ENCODE measurements around the gene PRKAG2.

Gene PRKAG2

DNA sequence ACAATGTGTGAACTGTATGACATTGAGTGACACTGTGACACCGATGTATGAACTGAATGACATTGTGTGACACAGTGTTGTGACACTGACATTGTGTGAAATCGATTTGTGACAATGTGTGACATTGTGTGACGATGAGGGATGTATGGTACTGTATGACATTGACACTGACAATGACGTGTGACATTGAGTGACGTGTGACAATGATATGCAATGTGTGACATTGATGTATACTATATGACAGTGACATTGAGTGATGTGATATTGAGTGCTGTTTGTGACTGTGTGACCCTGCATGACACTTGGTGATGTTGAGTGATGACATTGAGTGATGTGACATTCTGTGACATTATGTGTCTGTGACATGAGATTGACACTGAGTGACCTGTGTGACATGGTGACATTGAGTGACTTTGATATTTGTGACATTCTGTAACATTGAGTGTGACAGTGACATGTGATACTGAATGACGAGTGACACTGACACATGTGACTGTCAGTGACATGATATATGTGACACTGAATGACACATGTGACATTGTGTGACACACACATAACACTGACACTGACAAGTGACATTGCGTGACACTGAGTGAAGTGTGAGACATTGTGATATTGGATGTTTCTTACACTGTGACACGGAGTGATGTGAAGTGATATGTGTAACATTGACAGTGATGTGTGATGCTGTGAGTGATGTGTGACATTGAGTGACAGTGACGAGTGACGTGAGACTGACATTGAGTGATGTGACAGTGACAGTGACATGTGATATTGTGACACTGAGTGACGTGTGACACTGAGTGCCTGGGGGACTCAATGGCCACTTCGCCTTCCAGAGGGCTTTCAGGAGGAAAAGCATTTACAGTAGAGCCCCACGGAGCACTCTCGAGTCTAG is 167.5 kb downstream of the PRKAG2 start:
- DNase-seq (ENCODE audit: low spot score), result no peak

- no peak for DNase-seq (ENCODE audit: low spot score)
Observed at GRCh38 chr7:151708610-151709009, 168.3 kb downstream of the PRKAG2 start.

DNA sequence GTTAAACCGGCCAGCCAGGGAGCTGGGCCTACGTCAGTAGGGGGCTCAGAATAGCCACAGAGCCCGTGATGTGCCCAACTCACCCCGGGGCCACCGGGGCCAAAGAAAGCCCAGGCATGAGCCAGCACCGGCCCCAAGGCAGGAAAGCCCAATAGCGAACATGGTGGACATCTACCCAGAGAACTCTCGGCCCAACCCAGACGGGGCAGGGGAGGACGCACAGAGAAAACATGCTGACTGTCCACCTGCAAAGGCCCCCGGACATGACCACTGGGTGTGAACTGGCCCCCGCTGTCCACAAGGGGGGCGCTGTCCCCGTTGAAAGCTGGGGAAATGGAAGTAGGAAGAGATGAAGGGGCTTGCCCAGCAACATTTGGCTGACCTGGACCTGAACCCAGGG is 169.2 kb downstream of the PRKAG2 start:
- no peak for DNase-seq (ENCODE audit: low spot score)

DNA sequence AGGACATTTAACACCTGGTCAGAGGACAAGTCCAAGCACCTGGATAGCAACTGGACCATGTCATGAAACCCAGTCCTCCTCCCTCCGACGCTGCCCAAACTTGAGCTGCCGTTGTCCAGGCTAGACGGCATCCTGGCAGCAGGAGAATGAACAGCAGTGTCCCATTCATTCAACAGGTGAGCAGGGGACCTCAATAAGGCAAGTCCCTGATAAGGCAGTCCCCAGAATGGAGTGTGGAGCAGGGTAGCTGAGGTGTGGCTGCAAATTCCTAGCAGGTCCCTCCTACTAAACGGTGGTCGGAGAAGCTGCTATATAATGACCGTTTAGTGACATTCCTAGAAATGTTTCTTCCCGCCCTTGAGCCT is 169.8 kb downstream of the PRKAG2 start:
- no peak for DNase-seq (ENCODE audit: low spot score)

DNA sequence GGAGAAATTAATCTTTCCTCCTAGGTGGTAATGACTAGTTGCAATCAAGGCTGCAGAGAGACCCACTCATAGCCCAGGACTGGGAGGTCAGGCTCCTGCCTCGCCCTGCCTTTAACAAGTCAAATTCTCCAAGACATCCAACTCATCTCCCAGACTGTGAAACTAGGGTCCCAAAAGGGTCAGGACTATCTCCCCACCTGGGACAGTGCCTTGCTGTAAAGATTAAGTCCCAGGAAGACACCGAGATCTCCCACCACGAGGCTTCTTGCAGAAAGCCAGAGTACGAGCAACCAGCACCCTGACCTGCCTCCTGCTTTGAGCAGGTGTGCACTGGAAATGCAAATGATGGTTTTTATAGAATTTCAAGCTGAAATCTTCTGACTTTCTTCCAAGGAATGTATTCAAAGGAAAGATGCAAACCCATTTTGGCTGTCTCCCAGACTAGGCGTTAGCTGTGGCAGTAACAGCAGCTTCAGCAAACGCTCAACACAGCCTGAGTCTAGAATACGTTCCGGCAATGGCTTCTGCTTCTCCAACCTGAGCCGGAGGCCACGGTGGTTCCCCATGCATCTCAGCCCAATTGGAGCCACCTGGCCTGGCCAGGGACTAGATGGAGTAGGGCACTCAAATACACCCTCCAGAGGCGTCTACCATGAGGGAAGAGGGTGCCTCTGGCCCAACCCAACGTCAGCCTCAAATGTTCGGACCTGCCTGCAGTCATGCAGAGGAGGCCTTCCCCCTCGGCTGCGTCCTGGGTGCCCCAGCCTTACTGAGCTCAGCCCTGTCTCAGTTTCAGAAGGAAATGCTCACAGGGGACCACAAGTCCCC is 170.4 kb downstream of the PRKAG2 start:
- no peak for DNase-seq (ENCODE audit: low spot score)

GRCh38 chr7:151705636-151706276 is 171.2 kb downstream of the PRKAG2 start:
- DNase-seq (ENCODE audit: low spot score), result peak; percentile 32

DNA sequence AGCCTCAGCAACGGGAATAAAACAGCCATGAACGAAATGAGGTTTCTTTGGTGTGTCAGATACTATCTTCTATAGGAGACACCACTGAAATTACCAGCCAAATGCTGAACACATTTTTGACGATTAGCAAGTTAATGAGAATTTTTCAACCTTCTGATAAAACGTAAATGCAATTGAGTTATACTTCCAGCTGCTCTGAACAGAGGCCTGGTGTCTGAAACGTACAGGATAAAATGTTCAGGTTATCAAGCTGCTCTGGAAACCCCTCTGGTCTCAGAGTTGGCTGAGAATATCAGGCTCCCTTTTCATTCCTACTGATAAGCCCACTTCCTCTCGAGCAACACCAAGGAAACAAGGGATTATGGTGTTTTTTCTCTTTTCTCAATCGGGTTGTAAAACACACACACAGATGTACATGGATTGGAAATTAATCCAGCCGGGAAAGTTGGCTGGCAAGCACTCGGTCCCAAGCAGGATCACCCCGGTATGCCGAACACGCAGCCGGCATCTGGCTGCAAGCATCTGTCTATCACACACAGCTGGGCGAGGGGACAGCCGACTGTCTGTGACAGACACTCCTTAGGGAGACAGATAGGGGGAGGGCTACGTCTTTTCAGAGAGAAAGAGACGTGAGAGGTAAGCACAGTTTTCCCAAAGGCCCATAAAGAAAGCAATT is 171.8 kb downstream of the PRKAG2 start:
- no peak for DNase-seq (ENCODE audit: low spot score)

- no peak for DNase-seq (ENCODE audit: low spot score)
Observed at GRCh38 chr7:151704299-151704959, 172.5 kb downstream of the PRKAG2 start.

DNA sequence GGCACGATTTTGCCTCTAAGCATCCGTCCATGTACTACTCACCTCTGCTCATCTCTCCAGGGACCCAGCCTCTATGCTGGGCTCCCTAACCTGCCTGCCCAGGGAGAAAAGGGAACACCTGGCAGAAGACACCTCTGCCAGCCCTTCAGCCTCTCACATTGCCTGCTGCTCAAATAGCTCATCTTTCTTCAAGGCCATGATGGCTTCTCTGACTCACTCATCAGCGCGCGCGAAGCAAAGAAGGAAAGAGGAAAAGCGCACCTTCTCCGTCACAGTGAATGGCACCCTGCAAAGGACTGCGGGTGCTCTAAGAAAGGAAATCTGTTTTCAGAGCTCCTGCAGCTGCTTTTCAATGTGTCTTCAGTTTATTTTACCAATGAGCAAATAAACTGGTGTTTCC is 174.0 kb downstream of the PRKAG2 start:
- no peak for DNase-seq (ENCODE audit: low spot score)

DNA sequence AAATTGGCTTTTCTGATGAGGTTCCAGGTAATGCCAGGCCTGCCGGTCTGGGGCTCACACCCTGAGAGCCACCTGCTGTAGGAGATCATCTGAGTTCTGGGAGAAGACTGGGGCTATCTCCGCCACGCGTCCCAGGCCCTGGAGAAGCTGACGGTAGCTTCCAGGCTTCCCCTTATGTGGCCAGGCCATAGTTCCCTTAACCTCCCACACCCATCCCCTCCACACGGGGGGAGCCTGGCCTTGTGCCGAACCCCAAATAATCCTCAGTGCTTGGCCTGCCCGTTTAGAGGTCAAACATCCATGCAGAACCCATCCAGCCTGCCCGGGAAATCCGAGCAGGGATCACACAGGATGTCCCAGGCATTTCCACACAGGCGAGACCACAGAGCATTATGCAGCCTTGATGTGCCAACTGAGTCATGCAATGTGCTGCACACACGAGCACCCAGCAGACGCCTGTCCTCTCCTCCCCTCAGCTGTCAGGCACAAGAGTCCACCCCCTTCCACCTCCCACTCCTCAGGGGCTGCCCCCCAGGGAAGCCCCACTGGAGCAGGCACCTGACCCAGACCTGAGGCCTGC is 176.2 kb downstream of the PRKAG2 start:
- no peak for DNase-seq (ENCODE audit: low spot score)

DNA sequence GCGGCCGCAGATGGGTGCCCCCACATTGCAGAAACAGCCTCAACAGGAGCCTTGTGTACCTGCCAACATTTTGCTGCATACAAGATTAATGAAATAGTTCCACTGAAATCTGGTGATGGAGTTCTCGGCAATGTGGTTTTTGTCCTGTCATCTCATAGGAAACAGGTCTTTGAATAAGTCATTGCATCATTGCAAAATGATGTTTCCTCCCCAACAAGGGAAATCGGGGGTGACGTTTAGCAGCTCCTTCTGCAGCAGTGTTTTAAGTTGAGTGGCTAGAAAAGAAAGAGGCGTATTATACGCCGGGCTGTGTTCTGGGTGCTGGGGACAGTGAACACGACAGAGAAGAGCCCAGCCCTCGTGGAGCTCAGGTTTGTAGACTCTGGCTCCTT is 177.0 kb downstream of the PRKAG2 start:
- no peak for DNase-seq (ENCODE audit: low spot score)

DNA sequence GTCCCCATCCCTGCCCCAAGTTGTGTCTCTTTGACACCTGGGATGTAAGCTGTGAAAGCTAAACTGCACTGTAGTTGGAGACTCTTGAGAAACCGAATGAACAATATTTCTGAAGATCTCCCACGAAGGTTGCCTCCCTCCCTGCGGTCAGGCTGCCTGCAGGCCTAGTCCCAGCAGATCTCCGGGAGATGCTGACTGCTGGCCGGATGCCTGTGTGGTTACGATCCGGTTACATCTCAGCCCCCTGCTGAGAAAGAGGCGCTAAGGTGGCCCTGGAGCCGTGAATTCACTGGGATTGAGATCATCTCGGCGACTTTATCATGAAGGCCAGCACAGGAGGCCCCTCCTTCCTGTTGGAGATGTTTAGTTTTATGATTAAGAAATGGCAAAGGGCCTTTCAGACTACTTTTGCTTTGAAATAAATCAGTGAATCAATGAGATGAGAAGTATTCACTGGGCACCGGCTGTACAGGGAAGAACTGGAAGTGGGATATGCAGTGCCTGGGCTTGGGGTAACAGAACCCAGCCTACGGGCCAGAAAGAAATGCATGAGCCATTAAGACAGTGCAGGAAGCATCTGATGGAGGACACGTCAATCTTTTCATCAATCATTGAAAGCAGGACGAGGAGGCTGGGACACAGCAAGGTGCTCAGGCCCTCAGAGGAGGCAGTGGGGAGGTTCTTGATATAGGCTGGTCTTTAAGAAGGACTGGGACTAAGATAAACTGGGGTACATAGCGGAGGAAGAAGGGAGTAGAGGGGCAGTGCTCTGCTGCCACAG is 177.6 kb downstream of the PRKAG2 start:
- DNase-seq (ENCODE audit: low spot score), result no peak

DNA sequence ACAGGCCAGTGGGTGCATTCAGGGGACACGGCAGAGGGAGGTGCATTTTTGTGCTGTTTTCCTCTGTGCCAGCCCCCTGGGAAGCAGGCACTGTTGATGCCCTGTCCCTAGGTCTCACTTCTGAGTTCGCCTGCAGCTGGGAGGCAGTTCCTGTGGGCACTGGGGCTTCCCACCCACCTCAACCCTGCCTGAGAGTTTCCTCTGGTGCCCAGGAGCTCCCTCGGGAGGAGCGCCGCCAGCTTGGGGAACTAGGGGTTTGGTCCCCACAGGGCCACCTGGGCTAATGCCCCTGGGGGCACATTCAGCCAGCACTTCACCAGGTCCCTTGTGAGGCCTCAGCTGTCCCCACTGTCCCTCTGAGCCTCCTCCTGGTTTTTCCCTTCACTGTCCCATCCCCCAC is 179.0 kb downstream of the PRKAG2 start:
- DNase-seq (ENCODE audit: low spot score), result no peak

DNA sequence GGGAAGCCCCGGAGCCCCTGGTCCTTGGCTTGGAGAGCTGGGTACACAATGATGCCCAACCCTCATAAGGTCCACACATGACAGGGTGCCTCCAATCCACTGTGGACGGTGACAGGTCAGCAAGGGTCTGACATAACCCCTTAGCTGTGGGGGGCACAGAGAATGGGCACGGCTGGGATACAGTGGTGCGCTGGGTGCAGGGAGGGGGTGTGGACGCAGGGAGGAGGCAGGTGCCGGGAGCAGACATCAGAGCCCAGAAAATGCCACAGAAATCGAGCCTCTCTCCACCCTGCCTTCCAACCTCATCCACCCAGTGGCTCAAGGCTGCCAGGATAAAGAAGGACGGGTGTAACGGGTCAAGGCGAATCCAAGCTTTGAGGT is 179.4 kb downstream of the PRKAG2 start:
- DNase-seq (ENCODE audit: low spot score), result no peak

DNA sequence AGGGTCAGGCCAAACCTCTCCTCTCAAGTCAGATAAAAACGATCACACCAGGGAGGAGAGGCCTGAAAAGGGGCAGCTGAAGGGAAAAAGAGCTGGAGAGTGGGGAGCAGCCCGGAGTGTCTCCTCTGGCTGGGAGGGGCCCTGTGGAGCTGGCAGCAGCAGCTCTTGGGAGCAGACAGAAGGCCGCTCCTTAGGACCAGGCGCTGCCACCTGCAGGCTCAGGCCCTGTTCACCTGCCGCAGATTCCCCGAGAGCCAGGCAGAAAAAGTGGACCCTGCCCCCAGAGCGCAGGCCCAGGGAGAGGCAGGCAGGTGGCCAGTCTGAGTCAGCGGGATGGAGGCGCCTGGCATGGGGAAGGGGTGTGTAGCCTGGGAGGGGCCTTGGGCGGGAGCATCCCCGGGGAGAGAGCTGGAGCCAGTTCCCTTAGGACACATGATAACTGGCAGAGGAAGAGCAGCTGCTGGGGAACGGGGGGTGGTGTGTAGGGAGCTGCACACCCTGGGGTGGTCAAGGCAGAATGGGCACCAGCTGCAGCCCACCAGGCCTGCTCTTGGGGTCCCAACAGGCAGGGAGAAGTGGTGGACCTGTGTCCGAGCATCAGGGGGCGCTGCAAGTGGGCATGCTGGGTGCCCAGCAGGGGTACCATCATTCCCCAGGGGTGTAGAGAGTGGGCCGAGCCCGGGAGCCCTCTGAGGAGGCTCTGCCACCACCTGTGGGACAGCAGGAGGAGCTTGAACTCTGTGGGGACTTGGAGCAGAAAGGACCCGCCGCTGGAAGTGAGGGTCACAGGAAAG is 180.0 kb downstream of the PRKAG2 start:
- DNase-seq (ENCODE audit: low spot score), result no peak

DNA sequence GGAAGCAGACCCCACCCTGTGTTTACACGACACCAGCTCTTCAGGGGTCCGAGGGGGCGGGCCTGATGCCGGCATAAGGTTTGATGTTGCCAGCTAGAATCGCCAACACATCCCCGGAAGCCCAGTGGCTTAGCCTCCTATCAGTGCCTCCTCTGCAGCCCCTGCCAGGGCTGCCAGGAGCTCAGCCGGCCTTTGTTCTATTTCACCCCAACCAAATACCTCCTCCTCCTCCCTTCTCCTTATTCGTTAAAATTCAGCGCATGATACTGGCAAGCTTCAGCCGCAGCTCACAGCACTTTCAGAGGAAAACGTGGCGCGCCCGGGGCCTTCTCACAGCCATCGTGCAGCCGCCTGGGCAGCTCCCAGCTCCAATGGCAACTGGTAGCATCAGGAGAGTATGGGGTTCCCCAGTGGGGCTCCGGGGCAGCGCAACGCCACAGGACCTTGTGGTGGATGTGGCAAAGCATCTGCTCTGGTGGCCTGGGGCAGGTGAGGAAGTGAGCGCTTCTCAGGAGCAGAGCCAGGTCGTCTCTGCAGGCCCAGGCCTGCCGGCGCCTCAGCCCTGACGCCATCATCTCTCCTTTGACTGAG is 180.9 kb downstream of the PRKAG2 start:
- DNase-seq (ENCODE audit: low spot score), result no peak

- DNase-seq (ENCODE audit: low spot score), result peak; percentile 18
Observed at GRCh38 chr7:151694828-151695580, 181.9 kb downstream of the PRKAG2 start.

- DNase-seq (ENCODE audit: low spot score), result no peak
Observed at GRCh38 chr7:151694441-151694827, 182.5 kb downstream of the PRKAG2 start.

- DNase-seq (ENCODE audit: low spot score), result no peak
Observed at GRCh38 chr7:151693140-151693539, 183.8 kb downstream of the PRKAG2 start.

Data from kidney capillary endothelial cell (primary cell).